Testis (tissue), 3 donors: ENCODE data around the gene FOXC2. TPM values are rescaled to one million over a fixed set of nuclear protein-coding genes. Genes with fewer than 3 reads are reported as not detected.

ENCODE experiments used
- DNase-seq: peaks from one replicate; pipeline ENCODE4 v3.0.0-alpha.2; 2019
- H3K27ac ChIP-seq, 2 donors: fragments of 200-600 bp; sonication (generic); one replicate each; pipeline ENCODE4 v1.5.1; 2019
- H3K27me3 ChIP-seq: fragments of 200-600 bp; sonication (generic); one replicate; pipeline ENCODE4 v1.5.1; 2019
- H3K36me3 ChIP-seq: fragments of 200-600 bp; sonication (generic); one replicate; pipeline ENCODE4 v1.5.1; 2017; ENCODE audit warnings: low read depth; ENCODE audit errors: missing control alignments
- H3K4me1 ChIP-seq: fragments of 200-600 bp; sonication (generic); one replicate; pipeline ENCODE4 v1.5.1; 2019
- H3K4me3 ChIP-seq, 2 donors: fragments of 200-600 bp; sonication (generic); one replicate each; pipeline ENCODE4 v1.5.1; 2017 to 2019
- H3K9me3 ChIP-seq: fragments of 200-600 bp; sonication (generic); one replicate; pipeline ENCODE4 v1.5.1; 2017
- CTCF ChIP-seq, 3 experiments: fragments of 450-650 bp in 2 of 3; fragments of 200-600 bp in 1 of 3; sonication (generic) in 1 of 3; IDR thresholded peaks; one replicate each; pipeline ENCODE4 v1.5.1; 2016 to 2019; ENCODE audit warnings: antibody characterized with exemption in 3 of 3, mild to moderate bottlenecking in 2 of 3, moderate library complexity in 1 of 3
- POLR2A ChIP-seq: fragments of 450-650 bp; IDR thresholded peaks from one replicate; pipeline ENCODE4 v1.6.1; 2017; ENCODE audit warnings: antibody characterized with exemption, mild to moderate bottlenecking, moderate library complexity
- WGBS, 2 donors: methylation state at CpG; one replicate each; pipeline ENCODE4 v1.1.5; 2018; 5-methylcytosine and 5-hydroxymethylcytosine counted together
- intact Hi-C: fragments of 100-400 bp; cut with DNase I; formaldehyde crosslinking; loops from one replicate; pipeline ENCODE4 v1.15.1; 2023; ENCODE audit warnings: low total_unique reads
- polyA plus RNA-seq: library from polyadenylated mRNA; stranded (reverse); fragments of 350-450 nt; fragmentation: Illumina TruSeq; extraction: RNeasy Lipid Tissue Mini Kit (QIAGEN cat#74804); gene quantifications from one replicate; pipeline ENCODE4 v1.2.3, GENCODE V29; 2014; ENCODE audit warnings: low read depth, low replicate concordance; ENCODE audit not compliant: insufficient read depth
- total RNA-seq, 2 donors: library from RNA; depleted of rRNA; stranded (reverse); fragments of >200 nt; gene quantifications; one replicate each; pipeline ENCODE4 v1.2.3, GENCODE V29; 2016

Gene FOXC2
- total and polyA plus RNA-seq, 3 donors from 2014 or later = 3.9 to 11.2 (median 7.6) TPM

- Histone ChIP-seq H3K9me3 (no peaks in the 10 kb centered on the region), H3K27ac (no peak overlapping the region), H3K36me3 (no peaks in the 10 kb centered on the region), H3K4me1 (peaks cover 9% of the 10 kb centered on the region), H3K4me3 (no peak overlapping the region), H3K27me3 (no peaks in the 10 kb centered on the region)
- TF ChIP-seq CTCF (IDR thresholded peaks at IDR 0.05) = no peak
- no peak for TF ChIP-seq POLR2A
- intact Hi-C loops = no loop called here
- 66 to 85% methylated on average over 11 to 12 of the region's 12 CpGs for WGBS, 2 donors
- DNase-seq = no peak
Observed at GRCh38 chr16:86572041-86572521, 5.5 kb downstream of the FOXC2 start.

GRCh38 chr16:86572606-86573005 lies 6.0 kb downstream of the FOXC2 start:
- Histone ChIP-seq H3K4me1 (peaks cover 9% of the 10 kb centered on the region), H3K9me3 (no peaks in the 10 kb centered on the region), H3K27me3 (no peaks in the 10 kb centered on the region), H3K27ac (no peak overlapping the region), H3K4me3 (no peak overlapping the region), H3K36me3 (no peaks in the 10 kb centered on the region)
- intact Hi-C loops = no loop called here
- TF ChIP-seq POLR2A (no peak), CTCF (IDR thresholded peaks at IDR 0.05) (no peak)
- DNase-seq = no peak
- WGBS, 2 donors = 64 to 92% methylated on average over 6 to 8 of the region's 8 CpGs

- peaks cover 9% of the 10 kb centered on the region for H3K4me1 ChIP-seq
- no peak overlapping the region for H3K4me3 ChIP-seq
- no peaks in the 10 kb centered on the region for H3K27me3 ChIP-seq
- intact Hi-C loops = no loop called here
- H3K9me3 ChIP-seq = no peaks in the 10 kb centered on the region
- H3K27ac ChIP-seq = no peak overlapping the region
- TF ChIP-seq CTCF (IDR thresholded peaks at IDR 0.05) = no peak
- TF ChIP-seq POLR2A = no peak
- no peak for DNase-seq
- 68 to 78% methylated on average over 8 of the region's 8 CpGs for WGBS, 2 donors
- H3K36me3 ChIP-seq = no peaks in the 10 kb centered on the region
Observed at GRCh38 chr16:86573215-86573614, 6.6 kb downstream of the FOXC2 start.

- 71 to 80% methylated on average over 12 to 13 of the region's 13 CpGs for whole genome bisulfite sequencing, 2 donors
- no peak for TF ChIP-seq CTCF (IDR thresholded peaks at IDR 0.05)
- TF ChIP-seq POLR2A = no peak
- no peaks in the 10 kb centered on the region for H3K27me3 ChIP-seq
- no peaks in the 10 kb centered on the region for H3K9me3 ChIP-seq
- DNase-seq = no peak
- peaks cover 9% of the 10 kb centered on the region for H3K4me1 ChIP-seq
- no peaks in the 10 kb centered on the region for H3K36me3 ChIP-seq
- H3K4me3 ChIP-seq = no peak overlapping the region
- H3K27ac ChIP-seq = no peak overlapping the region
- intact Hi-C loops = no loop called here
Observed at GRCh38 chr16:86573646-86574508, 7.2 kb downstream of the FOXC2 start.

- Histone ChIP-seq H3K27ac (no peak overlapping the region), H3K4me1 (peaks cover 9% of the 10 kb centered on the region), H3K27me3 (no peaks in the 10 kb centered on the region), H3K9me3 (no peaks in the 10 kb centered on the region), H3K4me3 (no peak overlapping the region), H3K36me3 (no peaks in the 10 kb centered on the region)
- no peak for TF ChIP-seq CTCF (IDR thresholded peaks at IDR 0.05)
- TF ChIP-seq POLR2A = no peak
- 79 to 88% methylated on average over 3 to 4 of the region's 4 CpGs for WGBS, 2 donors
- intact Hi-C loops = no loop called here
- DNase-seq = no peak
Observed at GRCh38 chr16:86574646-86575045, 8.0 kb downstream of the FOXC2 start.
